Right lobe of liver (tissue), 6 donors: ENCODE results near the gene RBBP8. TPM values are rescaled to one million over a fixed set of nuclear protein-coding genes. Genes with fewer than 3 reads are reported as not detected.

Experiments
- ATAC-seq, 4 donors: fragments of 200-7000 bp; cut with Tn5 transposase; one replicate each; pipeline ENCODE4 v1.9.1; 2020; ENCODE audit warnings: mild to moderate bottlenecking in 4 of 4, moderate library complexity in 4 of 4
- DNase-seq, 3 donors: peaks; one replicate each; pipeline ENCODE4 v3.0.0-alpha.2; 2020
- H3K27ac ChIP-seq, 3 donors: fragments of 200-600 bp; one replicate each; pipeline ENCODE4 v1.8.0; 2022
- H3K27me3 ChIP-seq, 2 donors: fragments of 200-600 bp; one replicate each; pipeline ENCODE4 v1.8.0; 2022
- H3K36me3 ChIP-seq, 4 donors: fragments of 200-600 bp; sonication (generic) in 1 of 4; one replicate each; pipeline versions ENCODE4 v1.5.1 to v1.8.0; 2017 to 2022; ENCODE audit warnings: control low read depth in 1 of 4
- H3K4me1 ChIP-seq, 4 donors: fragments of 200-600 bp; sonication (generic) in 1 of 4; one replicate each; pipeline versions ENCODE4 v1.5.1 to v1.8.0; 2017 to 2022; ENCODE audit warnings: control low read depth in 1 of 4
- H3K4me3 ChIP-seq, 3 donors: fragments of 200-600 bp; one replicate each; pipeline ENCODE4 v1.8.0; 2022
- H3K9me3 ChIP-seq, 4 donors: fragments of 200-600 bp; sonication (generic) in 1 of 4; one replicate each; pipeline versions ENCODE4 v1.5.1 to v1.8.0; 2017 to 2022; ENCODE audit warnings: control low read depth in 1 of 4
- POLR2A ChIP-seq: fragments of 450-650 bp; IDR thresholded peaks from one replicate; pipeline ENCODE4 v1.6.1; 2017; ENCODE audit warnings: antibody characterized with exemption, mild to moderate bottlenecking
- WGBS: methylation state at CpG from one replicate; pipeline ENCODE4 v1.1.6; 2018; ENCODE audit warnings: low coverage, low lambda C conversion rate; ENCODE audit not compliant: insufficient coverage; ENCODE audit errors: missing lambda C conversion rate; 5-methylcytosine and 5-hydroxymethylcytosine counted together
- intact Hi-C, 2 donors: fragments of 100-400 bp; cut with DNase I; formaldehyde crosslinking; loops; one replicate each; pipeline versions ENCODE4 v1.11.2 to v1.14.1; 2022
- total RNA-seq, 6 experiments: library from RNA; depleted of rRNA in 2 of 6; stranded (reverse); fragments of >200 nt in 2 of 6; fragmentation: NEBNext Ultra II Directional in 3 of 6; extraction: Animal tissue kit (Norgen Biotek cat#: 25700) in 3 of 6; gene quantifications; one replicate each; pipeline versions ENCODE4 v1.1.0 to v1.2.4, GENCODE V29; 2016 to 2023
- TF ChIP-seq, protein P1 (sequence below), 4 donors: fragments of 200-600 bp in 3 of 4; fragments of 450-650 bp in 1 of 4; IDR thresholded peaks; one replicate each; pipeline versions ENCODE4 v1.5.1 to v1.8.0; 2016 to 2022; ENCODE audit warnings: antibody characterized with exemption in 4 of 4, mild to moderate bottlenecking in 2 of 4
- donor health status: DM: no; HTN: yes; CAD: no.
- donor health status: DM: no; HTN: no; CAD: no.
- donor health status: DM: no; HTN: no; CAD: no.
- donor health status: DM: no; HTN: yes; CAD: no.
- donor health status: DM: no; HTN: yes; CAD: no.

Gene RBBP8
- total RNA-seq, 6 experiments from 2014 or later: 8.3 to 24.9 (median 12.4) TPM

DNA sequence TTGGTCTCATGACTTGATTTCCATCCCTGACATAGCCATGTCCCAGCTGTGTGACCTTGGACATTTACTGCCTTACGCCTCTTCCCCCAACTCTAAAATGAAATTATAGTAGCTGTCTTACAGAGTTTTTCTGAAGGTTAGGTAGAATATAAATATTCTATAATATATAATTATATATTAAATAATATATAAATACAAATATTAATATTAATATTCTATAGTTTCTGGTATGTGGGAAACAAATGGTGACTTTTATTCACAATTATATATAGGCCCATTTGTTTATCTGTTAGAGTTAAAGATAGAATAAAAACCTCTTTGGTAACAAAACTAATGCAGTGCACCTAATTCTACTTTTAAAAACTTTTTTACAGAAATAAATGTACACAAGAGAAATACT, 1.7 kb downstream of the RBBP8 start:
- no peaks in the 10 kb centered on the region for H3K36me3 ChIP-seq
- no peaks in the 10 kb centered on the region for H3K9me3 ChIP-seq
- no peak for DNase-seq
- WGBS: 74% methylated on average over 1 of the region's 1 CpG
- no peak for ATAC-seq
- no peak overlapping the region for H3K27ac ChIP-seq
- H3K4me1 ChIP-seq: peaks cover 0 to 10% (median 3%) of the 10 kb centered on the region in 4 donors
- TF ChIP-seq, protein P1, sequence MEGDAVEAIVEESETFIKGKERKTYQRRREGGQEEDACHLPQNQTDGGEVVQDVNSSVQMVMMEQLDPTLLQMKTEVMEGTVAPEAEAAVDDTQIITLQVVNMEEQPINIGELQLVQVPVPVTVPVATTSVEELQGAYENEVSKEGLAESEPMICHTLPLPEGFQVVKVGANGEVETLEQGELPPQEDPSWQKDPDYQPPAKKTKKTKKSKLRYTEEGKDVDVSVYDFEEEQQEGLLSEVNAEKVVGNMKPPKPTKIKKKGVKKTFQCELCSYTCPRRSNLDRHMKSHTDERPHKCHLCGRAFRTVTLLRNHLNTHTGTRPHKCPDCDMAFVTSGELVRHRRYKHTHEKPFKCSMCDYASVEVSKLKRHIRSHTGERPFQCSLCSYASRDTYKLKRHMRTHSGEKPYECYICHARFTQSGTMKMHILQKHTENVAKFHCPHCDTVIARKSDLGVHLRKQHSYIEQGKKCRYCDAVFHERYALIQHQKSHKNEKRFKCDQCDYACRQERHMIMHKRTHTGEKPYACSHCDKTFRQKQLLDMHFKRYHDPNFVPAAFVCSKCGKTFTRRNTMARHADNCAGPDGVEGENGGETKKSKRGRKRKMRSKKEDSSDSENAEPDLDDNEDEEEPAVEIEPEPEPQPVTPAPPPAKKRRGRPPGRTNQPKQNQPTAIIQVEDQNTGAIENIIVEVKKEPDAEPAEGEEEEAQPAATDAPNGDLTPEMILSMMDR (IDR thresholded peaks at IDR 0.05): no peak
- TF ChIP-seq POLR2A: no peak
- H3K27me3 ChIP-seq: no peaks in the 10 kb centered on the region
- intact Hi-C loops: no loop called here
- no peak overlapping the region for H3K4me3 ChIP-seq

DNA sequence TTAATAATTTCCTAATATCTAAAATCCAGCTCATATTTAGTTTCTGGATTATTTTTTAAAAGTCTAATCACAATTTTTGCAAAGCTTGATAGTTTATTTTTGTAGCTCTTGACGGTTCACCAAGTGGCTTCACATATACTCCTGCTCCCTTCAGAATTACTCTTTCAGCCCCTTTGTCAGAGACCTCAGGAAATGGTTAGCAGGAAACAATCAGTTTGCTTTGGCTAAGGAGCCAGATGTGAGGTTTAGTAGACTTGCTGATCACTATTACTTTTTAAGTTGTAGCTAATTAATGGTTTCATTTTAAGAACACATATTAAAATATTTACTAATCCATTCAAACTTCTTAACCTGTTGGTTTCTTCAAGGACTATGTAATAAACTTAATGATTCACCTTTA, 2.3 kb downstream of the RBBP8 start:
- no peak overlapping the region for H3K4me3 ChIP-seq
- 58% methylated on average over 1 of the region's 1 CpG for WGBS
- ATAC-seq: no peak
- H3K27me3 ChIP-seq: no peaks in the 10 kb centered on the region
- peaks cover 0 to 10% (median 3%) of the 10 kb centered on the region in 4 donors for H3K4me1 ChIP-seq
- no peak overlapping the region for H3K27ac ChIP-seq
- intact Hi-C loops: no loop called here
- DNase-seq: no peak
- no peaks in the 10 kb centered on the region for H3K9me3 ChIP-seq
- TF ChIP-seq, protein P1 (IDR thresholded peaks at IDR 0.05): no peak
- no peak for TF ChIP-seq POLR2A
- no peaks in the 10 kb centered on the region for H3K36me3 ChIP-seq

DNA sequence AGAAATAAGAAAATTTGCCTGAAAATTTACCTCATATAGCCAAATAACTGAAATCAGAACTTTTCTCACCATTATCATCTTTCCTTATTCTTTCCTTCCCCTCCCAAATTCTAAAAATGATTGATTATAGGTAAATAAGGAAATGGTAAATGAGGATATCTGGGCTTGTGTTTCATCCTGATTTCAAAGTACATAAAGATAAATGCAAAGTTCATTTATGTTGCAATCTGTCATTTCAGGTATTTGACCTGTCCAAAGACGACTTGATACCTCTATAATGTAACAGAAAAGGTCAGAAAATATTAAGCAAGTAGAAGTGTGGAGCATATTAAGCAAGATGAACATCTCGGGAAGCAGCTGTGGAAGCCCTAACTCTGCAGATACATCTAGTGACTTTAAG, 3.4 kb downstream of the RBBP8 start:
- Histone ChIP-seq H3K4me3 (no peak overlapping the region), H3K27ac (no peak overlapping the region), H3K36me3 (no peaks in the 10 kb centered on the region), H3K27me3 (no peaks in the 10 kb centered on the region), H3K4me1 (peaks cover 0 to 10% (median 3%) of the 10 kb centered on the region in 4 donors), H3K9me3 (no peaks in the 10 kb centered on the region)
- TF ChIP-seq POLR2A: no peak
- TF ChIP-seq, protein P1 (IDR thresholded peaks at IDR 0.05): no peak
- 37% methylated on average over 2 of the region's 2 CpGs for WGBS
- intact Hi-C loops: no loop called here
- DNase-seq (no peak), ATAC-seq (no peak)

DNA sequence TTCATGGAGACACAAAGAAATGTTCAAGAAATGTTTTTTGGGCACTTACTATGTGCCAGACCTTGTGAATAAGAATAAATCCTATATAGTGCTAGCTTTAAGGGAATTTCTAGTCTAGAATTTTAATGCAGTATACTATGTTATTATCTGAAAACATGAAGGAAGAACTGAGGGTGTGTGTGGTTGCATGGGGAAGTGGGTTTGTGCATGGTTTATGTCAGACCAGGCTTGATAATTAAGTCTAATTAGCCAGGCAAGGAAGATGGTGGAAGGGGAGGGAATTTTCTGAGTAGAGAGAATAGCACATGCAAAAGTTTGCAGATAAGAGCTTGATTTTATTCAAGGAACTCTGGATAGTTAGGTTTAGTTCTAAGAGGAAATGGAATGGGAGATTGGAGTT, 6.5 kb downstream of the RBBP8 start:
- Histone ChIP-seq H3K4me3 (no peak overlapping the region), H3K4me1 (peaks cover 0 to 1% (median 0%) of the 10 kb centered on the region in 4 donors), H3K9me3 (no peaks in the 10 kb centered on the region), H3K27me3 (no peaks in the 10 kb centered on the region), H3K27ac (no peak overlapping the region), H3K36me3 (no peaks in the 10 kb centered on the region)
- ATAC-seq: no peak
- TF ChIP-seq, protein P1 (IDR thresholded peaks at IDR 0.05): no peak
- no peak for TF ChIP-seq POLR2A
- no peak for DNase-seq
- intact Hi-C loops: no loop called here

DNA sequence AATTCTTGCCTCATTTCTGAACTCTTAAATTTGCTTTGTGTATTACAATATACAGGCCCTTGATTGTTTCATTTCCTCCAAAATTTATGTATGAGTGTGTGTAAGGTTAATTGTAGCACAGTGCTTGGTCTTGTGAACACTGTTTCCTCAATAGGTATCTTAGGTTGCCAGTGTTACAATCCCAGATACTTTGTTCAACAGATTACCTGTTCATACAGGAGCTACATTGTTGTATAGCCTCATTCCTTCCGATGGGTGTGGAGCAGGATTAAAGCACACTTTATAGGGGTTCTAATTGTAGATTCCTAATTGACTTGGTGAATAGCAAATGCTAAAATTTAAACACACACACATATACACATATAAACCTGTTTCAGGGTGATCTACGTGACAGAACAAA, 10.7 kb downstream of the RBBP8 start:
- H3K27me3 ChIP-seq: no peaks in the 10 kb centered on the region
- no peak overlapping the region for H3K27ac ChIP-seq
- no peak overlapping the region for H3K4me3 ChIP-seq
- TF ChIP-seq, protein P1 (IDR thresholded peaks at IDR 0.05): no peak
- no peak for TF ChIP-seq POLR2A
- no peak for DNase-seq
- no peaks in the 10 kb centered on the region for H3K36me3 ChIP-seq
- 96% methylated on average over 2 of the region's 2 CpGs for WGBS
- H3K4me1 ChIP-seq: no peaks in the 10 kb centered on the region
- ATAC-seq: no peak
- intact Hi-C loops: no loop called here
- no peaks in the 10 kb centered on the region for H3K9me3 ChIP-seq
